GM19099 (cell line): ENCODE data around the gene PLCH2.

Experiments
- POLR2A ChIP-seq: IDR thresholded peaks from 3 replicates; pipeline ENCODE4 v1.6.1; 2011; ENCODE audit warnings: low read depth; ENCODE audit not compliant: insufficient read length; ENCODE audit errors: extremely low read depth

The PLCH2 gene

DNA sequence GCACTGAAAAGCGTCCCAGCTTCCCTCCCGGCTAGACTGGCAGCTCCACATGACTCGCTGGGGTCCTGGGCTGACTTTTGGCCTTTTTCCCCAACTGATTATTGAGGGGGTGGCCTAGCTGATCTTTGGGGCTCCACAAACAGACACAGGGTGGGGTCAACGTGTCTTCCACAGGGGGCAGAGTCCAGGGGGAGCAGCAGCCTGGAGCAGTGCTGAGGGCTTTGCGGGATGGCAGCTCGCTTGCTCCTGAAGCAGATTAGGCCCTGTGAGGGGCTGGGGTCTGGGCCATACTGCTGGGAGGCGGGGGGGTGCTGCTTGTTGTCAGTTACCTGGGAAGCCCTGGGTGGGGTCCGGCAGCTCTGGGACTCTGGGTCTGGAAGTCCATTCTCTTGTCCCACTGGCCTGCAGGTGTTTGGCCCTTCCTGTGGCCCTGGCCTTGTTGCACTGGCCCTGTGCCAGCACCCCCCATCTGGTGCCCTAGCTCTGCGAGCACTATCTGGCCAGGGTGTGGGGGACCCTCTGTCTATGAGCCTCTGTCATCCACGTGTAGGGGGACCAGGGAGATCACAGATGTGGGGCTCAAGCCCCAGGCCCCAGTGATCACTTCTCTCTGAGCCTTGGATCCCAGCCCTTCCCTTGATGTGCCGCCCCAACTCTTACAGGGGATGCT, 66.3 kb downstream of the PLCH2 start:
- no peak for TF ChIP-seq POLR2A

DNA sequence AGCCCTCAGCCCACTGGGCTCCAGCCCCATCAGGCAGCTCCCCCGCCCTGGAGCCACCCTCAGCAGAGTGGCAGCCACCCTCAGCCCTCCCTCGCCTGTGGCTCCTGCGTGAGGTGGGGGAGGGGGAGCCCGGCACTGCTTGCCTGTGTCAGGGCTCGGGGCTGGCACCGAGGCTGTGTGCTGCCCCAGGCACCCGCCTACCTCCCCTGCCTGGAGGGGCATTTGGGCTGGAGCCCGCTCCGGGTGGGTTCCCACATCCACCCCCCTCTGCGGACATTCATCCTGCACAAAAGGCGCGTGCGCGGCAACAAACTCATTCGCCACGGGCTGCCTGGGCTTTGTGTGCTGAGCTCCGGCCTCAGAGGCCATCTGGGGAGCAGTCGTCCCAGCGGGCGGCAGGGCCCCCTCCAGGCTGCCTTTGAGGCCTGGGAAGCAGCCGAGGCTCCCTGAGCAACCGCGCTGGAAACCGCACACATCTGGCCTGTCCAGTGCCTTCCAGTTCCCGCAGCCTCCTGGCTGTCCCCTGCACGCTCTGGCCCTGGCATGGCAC, 67.5 kb downstream of the PLCH2 start:
- TF ChIP-seq POLR2A, result no peak

DNA sequence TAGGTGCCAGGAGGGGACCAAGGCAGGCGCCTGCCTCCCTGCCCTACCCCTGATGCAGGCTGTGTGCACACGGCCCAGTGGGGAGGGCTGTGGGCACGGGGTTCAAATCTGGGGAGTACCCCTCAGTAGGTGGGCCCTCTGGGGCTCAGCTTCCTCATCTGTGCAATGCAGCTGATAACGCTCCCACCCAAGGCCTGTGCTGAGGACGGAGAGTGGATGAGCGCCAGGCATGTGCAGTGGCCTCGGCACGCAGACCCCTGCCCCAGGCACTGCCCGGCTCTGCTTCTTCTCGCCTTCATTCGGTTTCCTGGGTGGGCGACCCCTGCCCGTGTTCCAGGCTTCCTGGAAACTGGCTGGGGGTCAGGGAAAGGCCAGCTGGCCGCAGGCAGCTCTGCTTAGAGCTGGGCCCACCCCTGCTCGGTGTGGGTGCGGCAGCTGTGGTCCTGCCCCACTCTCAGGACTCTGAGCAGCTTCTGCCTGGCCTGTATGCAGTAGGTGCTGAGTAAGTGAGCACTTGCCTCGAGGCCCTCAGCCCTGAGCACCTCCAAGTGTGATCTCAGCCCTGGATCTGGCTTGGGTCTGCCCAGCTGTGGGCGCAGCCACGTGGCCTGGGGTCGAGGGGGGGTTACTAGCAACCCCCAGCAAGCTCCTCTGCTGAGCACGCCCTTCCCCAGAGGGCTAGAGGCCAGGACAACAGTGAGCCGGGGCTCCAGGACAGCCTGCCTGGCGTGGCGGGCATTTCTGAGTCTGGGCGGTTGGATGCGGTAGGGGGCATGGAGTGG, 68.2 kb downstream of the PLCH2 start:
- TF ChIP-seq POLR2A, result no peak

GRCh38 chr1:2544875-2545640, 69.0 kb downstream of the PLCH2 start:
- TF ChIP-seq POLR2A, result no peak

GRCh38 chr1:2545754-2546514, 69.8 kb downstream of the PLCH2 start:
- peak; percentile 98 for TF ChIP-seq POLR2A

DNA sequence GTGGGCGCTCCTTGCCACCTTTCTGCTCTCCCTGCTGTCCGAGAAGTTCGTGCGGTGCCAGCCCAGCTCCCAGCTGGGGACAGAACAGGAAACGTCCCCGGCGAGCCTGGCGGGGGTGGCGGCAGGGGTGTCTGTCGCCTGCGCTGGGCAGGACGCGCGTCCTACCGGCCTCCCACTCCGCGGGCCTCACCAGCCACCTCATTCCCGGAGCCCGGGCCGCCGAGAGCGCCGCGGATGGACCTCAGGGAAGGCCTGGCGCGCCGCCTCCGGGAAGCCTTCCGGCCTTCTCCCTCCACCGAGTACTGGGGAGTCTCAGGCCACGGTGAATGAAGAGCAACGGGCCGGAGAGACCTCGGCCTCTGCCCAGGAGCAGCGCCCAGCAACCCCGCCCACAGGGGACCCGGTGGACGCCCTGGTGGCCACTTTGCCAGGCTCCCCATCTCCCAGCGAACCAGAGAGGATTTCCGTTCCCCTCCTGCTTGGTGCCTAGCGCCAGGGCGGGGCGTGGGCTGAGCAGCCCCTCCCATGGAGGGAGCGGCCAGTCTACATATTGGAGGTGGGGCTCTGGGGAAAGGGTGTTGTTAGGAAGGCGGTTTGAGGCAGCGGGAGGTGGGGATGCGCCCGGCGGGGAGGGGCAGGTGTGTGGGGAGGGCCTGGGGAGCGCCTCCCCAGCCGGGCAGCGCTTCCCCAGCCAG, 70.6 kb downstream of the PLCH2 start:
- TF ChIP-seq POLR2A, result peak; percentile 53

- peak; percentile 17 for TF ChIP-seq POLR2A
These were observed 71.3 kb downstream of the PLCH2 start for GRCh38 chr1:2547210-2548067.

DNA sequence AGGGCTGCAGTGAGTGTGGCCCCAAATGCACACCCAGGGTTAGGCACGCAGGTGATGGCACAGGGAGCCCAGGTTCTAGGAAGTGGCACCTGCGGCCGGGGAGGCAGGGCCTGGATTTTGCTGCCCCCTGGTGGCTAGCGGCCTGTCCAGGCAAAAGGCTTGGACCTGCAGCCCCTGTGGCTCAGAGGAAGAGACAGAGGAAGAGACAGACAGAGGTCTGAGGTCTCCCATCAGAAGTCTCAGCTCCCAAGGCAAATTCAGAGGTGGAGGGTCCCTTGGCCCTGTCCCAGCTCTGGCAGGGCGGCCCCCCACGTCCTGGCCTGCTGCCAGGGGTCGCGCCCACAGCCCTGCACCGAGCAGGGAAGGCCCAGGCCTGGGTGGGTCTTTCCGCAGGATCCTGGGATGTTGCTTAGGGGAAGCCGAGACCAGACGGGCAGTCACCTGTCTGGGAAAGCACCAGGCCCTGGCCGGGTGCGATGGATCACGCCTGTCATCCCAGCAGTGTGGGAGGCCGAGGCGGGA, 72.0 kb downstream of the PLCH2 start:
- TF ChIP-seq POLR2A, result no peak

DNA sequence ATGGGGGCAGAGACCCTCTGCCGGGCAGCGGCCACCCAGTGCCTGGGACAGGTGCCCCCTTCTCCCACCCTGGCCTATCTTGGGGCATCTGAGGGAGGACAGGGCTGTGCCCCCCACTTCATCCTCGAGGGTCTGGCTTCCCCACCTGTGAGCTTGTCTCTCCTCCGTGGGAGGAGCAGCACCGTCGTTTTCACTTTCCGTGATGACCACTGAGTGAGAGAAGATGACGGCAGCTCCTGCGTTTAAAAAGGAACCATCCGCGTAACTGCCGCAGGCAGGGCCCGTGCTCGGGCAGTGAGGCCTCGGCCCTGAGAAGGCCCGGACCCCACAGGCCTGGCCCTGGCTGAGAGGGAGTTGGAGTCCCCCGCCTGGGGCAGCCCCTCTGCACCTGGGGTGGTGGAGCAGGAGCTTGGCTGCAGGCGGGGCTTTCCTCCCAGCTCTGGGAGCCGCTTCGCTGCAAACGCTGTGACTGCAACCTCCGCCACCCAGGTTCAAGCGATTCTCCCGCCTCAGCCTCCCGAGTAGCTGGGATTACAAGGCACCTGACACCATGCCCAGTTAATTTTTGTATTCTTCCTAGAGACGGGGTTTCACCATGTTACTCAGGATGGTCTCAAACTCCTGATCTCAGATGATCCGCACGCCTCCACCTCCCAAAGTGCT, 73.4 kb downstream of the PLCH2 start:
- peak; percentile 32 for TF ChIP-seq POLR2A

DNA sequence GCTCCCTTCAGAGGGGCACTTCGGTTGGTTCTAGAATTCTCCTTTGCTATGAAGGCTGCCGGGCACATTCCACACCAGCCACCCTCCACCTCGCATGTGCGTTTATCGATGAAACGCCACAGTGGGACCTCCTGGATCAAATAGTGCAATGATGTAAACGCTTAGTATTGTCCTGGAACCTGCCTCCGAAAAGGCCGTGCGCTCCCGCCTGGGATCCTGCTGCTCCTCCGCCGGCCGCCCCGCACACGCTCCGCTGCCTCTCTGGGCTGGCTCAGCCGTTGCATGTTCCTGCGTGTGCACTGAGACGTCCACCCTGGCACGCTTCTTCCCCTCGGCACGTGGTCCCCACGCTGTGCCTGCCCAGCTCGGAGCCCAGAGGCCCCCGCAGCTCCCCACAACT, 76.1 kb downstream of the PLCH2 start:
- TF ChIP-seq POLR2A, result no peak

DNA sequence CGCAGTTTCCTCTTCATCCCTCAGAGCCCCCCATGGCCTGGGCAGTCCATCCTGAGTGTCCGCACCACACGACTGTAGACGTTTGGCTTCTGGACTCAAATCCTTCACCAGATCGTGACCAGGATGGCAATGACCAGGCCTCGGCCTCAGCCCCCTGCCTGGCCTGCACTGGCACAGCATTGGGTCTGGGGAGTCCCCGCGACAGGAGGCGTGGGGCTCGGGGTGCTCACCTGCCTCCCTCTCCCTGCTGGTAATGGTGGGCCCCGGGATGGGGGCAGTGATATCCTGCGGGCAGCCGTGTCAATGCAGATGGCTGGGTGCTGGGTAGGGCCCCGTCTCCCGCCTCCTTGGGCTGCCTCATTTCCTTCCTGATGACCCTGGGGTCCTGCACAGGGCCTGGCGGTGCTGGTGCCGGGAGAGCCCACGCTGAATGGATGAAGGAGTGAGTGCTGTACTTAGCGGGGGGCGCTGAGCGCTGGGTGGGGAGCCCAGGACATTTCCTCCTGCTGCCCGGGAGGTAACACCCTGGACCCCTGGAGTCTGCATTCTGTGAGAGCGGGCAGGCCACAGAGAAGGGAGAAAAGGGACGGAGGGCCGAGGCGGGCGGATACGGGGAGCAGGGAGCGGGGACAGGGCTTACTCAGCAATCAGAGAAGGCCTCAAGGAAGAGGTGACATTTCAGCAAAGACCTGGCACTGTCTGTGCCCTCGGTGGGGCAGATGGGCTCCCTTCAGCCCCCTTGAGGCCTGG, 78.0 kb downstream of the PLCH2 start:
- TF ChIP-seq POLR2A, result no peak
